Esophagus muscularis mucosa (tissue), 4 donors: ENCODE data around the gene MPP2. TPM values are rescaled to one million over a fixed set of nuclear protein-coding genes. Genes with fewer than 3 reads are reported as not detected.

Source experiments
- DNase-seq: peaks from one replicate; pipeline ENCODE4 v3.0.0-alpha.2; 2017; ENCODE audit errors: extremely low spot score
- H3K27ac ChIP-seq, 4 donors: fragments of 200-600 bp; sonication (generic); replicated peaks in 1 of 4; 1 replicate in 3 of 4; 2 replicates in 1 of 4; pipeline ENCODE4 v1.5.1; 2016 to 2019; ENCODE audit warnings: mild to moderate bottlenecking in 1 of 4
- H3K27me3 ChIP-seq, 4 donors: fragments of 200-600 bp; sonication (generic); one replicate each; pipeline versions ENCODE4 v1.5.1 to v1.6.0; 2016 to 2019
- H3K36me3 ChIP-seq, 4 donors: fragments of 200-600 bp; sonication (generic); one replicate each; pipeline ENCODE4 v1.5.1; 2016 to 2019
- H3K4me1 ChIP-seq, 4 donors: fragments of 200-600 bp; sonication (generic); one replicate each; pipeline ENCODE4 v1.5.1; 2016 to 2019
- H3K4me3 ChIP-seq, 4 donors: fragments of 200-600 bp; sonication (generic); 1 replicate in 2 of 4; 2 replicates in 2 of 4; pipeline ENCODE4 v1.5.1; 2016 to 2019; ENCODE audit warnings: mild to moderate bottlenecking in 4 of 4, moderate library complexity in 1 of 4
- H3K9me3 ChIP-seq, 4 donors: fragments of 200-600 bp; sonication (generic); 1 replicate in 3 of 4; 2 replicates in 1 of 4; pipeline ENCODE4 v1.5.1; 2016 to 2019
- CTCF ChIP-seq, 3 experiments: fragments of 200-600 bp in 2 of 3; fragments of 450-650 bp in 1 of 3; sonication (generic) in 2 of 3; IDR thresholded peaks; one replicate each; pipeline ENCODE4 v1.5.1; 2017 to 2019; ENCODE audit warnings: antibody characterized with exemption in 3 of 3, mild to moderate bottlenecking in 2 of 3, moderate library complexity in 1 of 3
- EP300 ChIP-seq: sonication (generic); formaldehyde crosslinking; IDR thresholded peaks from one replicate; pipeline ENCODE4 v1.6.1; 2017; ENCODE audit warnings: antibody characterized with exemption
- POLR2A ChIP-seq: fragments of 450-650 bp; IDR thresholded peaks from one replicate; pipeline ENCODE4 v1.6.1; 2017; ENCODE audit warnings: antibody characterized with exemption, moderate library complexity, mild to moderate bottlenecking, low read depth
- POLR2AphosphoS5 ChIP-seq, 2 donors: sonication (generic); formaldehyde crosslinking; IDR thresholded peaks; one replicate each; pipeline ENCODE4 v1.6.1; 2017; ENCODE audit warnings: antibody characterized with exemption in 2 of 2
- WGBS: methylation state at CpG from one replicate; pipeline ENCODE4 v1.1.5; 2018; 5-methylcytosine and 5-hydroxymethylcytosine counted together
- intact Hi-C: fragments of 100-400 bp; cut with DNase I; formaldehyde crosslinking; loops from one replicate; pipeline ENCODE4 v1.15.1; 2023
- total RNA-seq, 4 donors: library from RNA; depleted of rRNA; stranded (reverse); fragments of >200 nt; gene quantifications; one replicate each; pipeline versions ENCODE4 v1.1.0 to v1.2.1, GENCODE V29; 2016

The MPP2 gene
- total RNA-seq, 4 donors from 2014 or later, result 13.3 to 15.9 (median 15.6) TPM

GRCh38 chr17:43831633-43832032, 75.7 kb downstream of the MPP2 start:
- Histone ChIP-seq H3K27me3 (no peaks in the 10 kb centered on the region), H3K36me3 (peaks cover 0 to 48% (median 34%) of the 10 kb centered on the region in 4 donors), H3K27ac (no peak overlapping the region), H3K4me1 (peaks cover 20 to 28% (median 24%) of the 10 kb centered on the region in 4 donors), H3K4me3 (no peak overlapping the region), H3K9me3 (no peaks in the 10 kb centered on the region)
- WGBS, result 84% methylated on average over 8 of the region's 8 CpGs
- intact Hi-C loops, result loop anchor here (5.0 kb wide), 1 partner anchor 49 kb away; the partner anchor contains the start of gene CFAP97D1
- DNase-seq, result no peak
- no peak for TF ChIP-seq EP300
- TF ChIP-seq POLR2AphosphoS5 (IDR thresholded peaks at IDR 0.05), result no peak
- no peak for TF ChIP-seq CTCF (IDR thresholded peaks at IDR 0.05)
- TF ChIP-seq POLR2A, result no peak

GRCh38 chr17:43830510-43831140, 76.7 kb downstream of the MPP2 start:
- H3K27me3 ChIP-seq, result no peaks in the 10 kb centered on the region
- intact Hi-C loops, result loop anchor here (5.0 kb wide), 1 partner anchor 48 kb away; the partner anchor contains the start of gene CFAP97D1
- TF ChIP-seq POLR2AphosphoS5 (IDR thresholded peaks at IDR 0.05) (no peak), EP300 (no peak), POLR2A (no peak), CTCF (IDR thresholded peaks at IDR 0.05) (no peak)
- H3K4me3 ChIP-seq, result no peak overlapping the region
- no peak for DNase-seq
- H3K9me3 ChIP-seq, result no peaks in the 10 kb centered on the region
- H3K27ac ChIP-seq, result no peak overlapping the region
- peaks cover 20 to 28% (median 24%) of the 10 kb centered on the region in 4 donors for H3K4me1 ChIP-seq
- H3K36me3 ChIP-seq, result peaks cover 0 to 58% (median 43%) of the 10 kb centered on the region in 4 donors
- WGBS, result 95% methylated on average over 5 of the region's 7 CpGs

- no peak overlapping the region for H3K27ac ChIP-seq
- intact Hi-C loops, result loop anchor here (5.0 kb wide), 1 partner anchor 47 kb away; the partner anchor contains the start of gene CFAP97D1
- no peaks in the 10 kb centered on the region for H3K27me3 ChIP-seq
- peaks cover 20 to 28% (median 25%) of the 10 kb centered on the region in 4 donors for H3K4me1 ChIP-seq
- 97% methylated on average over 9 of the region's 14 CpGs for WGBS
- H3K9me3 ChIP-seq, result no peaks in the 10 kb centered on the region
- no peak for DNase-seq
- H3K36me3 ChIP-seq, result peaks cover 0 to 65% (median 50%) of the 10 kb centered on the region in 4 donors
- no peak overlapping the region for H3K4me3 ChIP-seq
- no peak for TF ChIP-seq POLR2AphosphoS5 (IDR thresholded peaks at IDR 0.05)
- TF ChIP-seq CTCF (IDR thresholded peaks at IDR 0.05), result no peak
- no peak for TF ChIP-seq POLR2A
- TF ChIP-seq EP300, result no peak
Observed at GRCh38 chr17:43829738-43830137, 77.6 kb downstream of the MPP2 start.

GRCh38 chr17:43827596-43827995, 79.7 kb downstream of the MPP2 start:
- H3K9me3 ChIP-seq, result no peaks in the 10 kb centered on the region
- H3K4me3 ChIP-seq, result no peak overlapping the region
- 92% methylated on average over 9 of the region's 9 CpGs for WGBS
- no peak for DNase-seq
- peaks cover 23 to 32% (median 26%) of the 10 kb centered on the region in 4 donors for H3K4me1 ChIP-seq
- H3K27ac ChIP-seq, result no peak overlapping the region
- intact Hi-C loops, result no loop called here
- TF ChIP-seq CTCF (IDR thresholded peaks at IDR 0.05) (no peak), POLR2AphosphoS5 (IDR thresholded peaks at IDR 0.05) (no peak), EP300 (no peak), POLR2A (no peak)
- no peaks in the 10 kb centered on the region for H3K27me3 ChIP-seq
- H3K36me3 ChIP-seq, result peaks cover 0 to 73% (median 54%) of the 10 kb centered on the region in 4 donors
